Sigmoid colon (tissue), 7 donors: Measurements from ENCODE around the gene UST. TPM values are rescaled to one million over a fixed set of nuclear protein-coding genes. Genes with fewer than 3 reads are reported as not detected.

Experiments used
- DNase-seq: peaks from one replicate; pipeline ENCODE4 v3.0.0-alpha.2; 2019
- H3K27ac ChIP-seq, 4 donors: fragments of 200-600 bp; sonication (generic); one replicate each; pipeline ENCODE4 v1.5.1; 2016 to 2019; ENCODE audit warnings: mild to moderate bottlenecking in 1 of 4
- H3K27me3 ChIP-seq, 3 donors: fragments of 200-600 bp; sonication (generic); one replicate each; pipeline ENCODE4 v1.5.1; 2019; ENCODE audit warnings: mild to moderate bottlenecking in 1 of 3
- H3K36me3 ChIP-seq, 4 donors: fragments of 200-600 bp; sonication (generic); one replicate each; pipeline ENCODE4 v1.5.1; 2016 to 2019
- H3K4me1 ChIP-seq, 4 donors: fragments of 200-600 bp; sonication (generic); one replicate each; pipeline ENCODE4 v1.5.1; 2017 to 2019
- H3K4me3 ChIP-seq, 4 donors: fragments of 200-600 bp; sonication (generic); one replicate each; pipeline ENCODE4 v1.5.1; 2017 to 2019; ENCODE audit warnings: mild to moderate bottlenecking in 2 of 4, moderate library complexity in 1 of 4
- H3K9me3 ChIP-seq, 4 donors: fragments of 200-600 bp in 3 of 4; sonication (generic) in 3 of 4; one replicate each; pipeline versions ENCODE4 v1.5.1 to v1.6.1; 2013 to 2019
- EP300 ChIP-seq, 4 donors: sonication (generic); formaldehyde crosslinking; IDR thresholded peaks; one replicate each; pipeline ENCODE4 v1.6.1; 2017; ENCODE audit warnings: antibody characterized with exemption in 4 of 4
- POLR2A ChIP-seq, 2 donors: fragments of 450-650 bp; IDR thresholded peaks; one replicate each; pipeline ENCODE4 v1.6.1; 2016; ENCODE audit warnings: antibody characterized with exemption in 2 of 2, mild to moderate bottlenecking in 2 of 2, moderate library complexity in 2 of 2
- POLR2AphosphoS5 ChIP-seq, 4 donors: sonication (generic); formaldehyde crosslinking; IDR thresholded peaks; one replicate each; pipeline ENCODE4 v1.6.1; 2017; ENCODE audit warnings: antibody characterized with exemption in 4 of 4
- WGBS, 2 donors: extraction: QIAGEN DNeasy Blood & Tissue Kit; methylation state at CpG; one replicate each; pipeline ENCODE4 v1.1.7; 2013; 5-methylcytosine and 5-hydroxymethylcytosine counted together
- intact Hi-C: fragments of 100-400 bp; cut with DNase I; formaldehyde crosslinking; loops from one replicate; pipeline ENCODE4 v1.15.1; 2023
- polyA plus RNA-seq, 3 donors: library from polyadenylated mRNA; stranded (reverse); fragments of 200-250 nt; gene quantifications; one replicate each; pipeline ENCODE4 v1.2.3, GENCODE V29; 2013
- total RNA-seq, 4 donors: library from RNA; depleted of rRNA; stranded (reverse); fragments of >200 nt; gene quantifications; one replicate each; pipeline ENCODE4 v1.1.0, GENCODE V29; 2016
- TF ChIP-seq, protein P1 (sequence below), 4 experiments: fragments of 450-650 bp in 3 of 4; fragments of 200-600 bp in 1 of 4; IDR thresholded peaks; one replicate each; pipeline ENCODE4 v1.5.1; 2016 to 2019; ENCODE audit warnings: antibody characterized with exemption in 4 of 4, mild to moderate bottlenecking in 3 of 4, moderate library complexity in 2 of 4
- donor health status: healthy with polysubstance abuse.
- donor health status: Bipolar disorder and iron deficiency.
- donor health status: healthy.

The UST gene
- total and polyA plus RNA-seq, 7 donors = 0.46 to 35.2 (median 21.8) TPM

DNA sequence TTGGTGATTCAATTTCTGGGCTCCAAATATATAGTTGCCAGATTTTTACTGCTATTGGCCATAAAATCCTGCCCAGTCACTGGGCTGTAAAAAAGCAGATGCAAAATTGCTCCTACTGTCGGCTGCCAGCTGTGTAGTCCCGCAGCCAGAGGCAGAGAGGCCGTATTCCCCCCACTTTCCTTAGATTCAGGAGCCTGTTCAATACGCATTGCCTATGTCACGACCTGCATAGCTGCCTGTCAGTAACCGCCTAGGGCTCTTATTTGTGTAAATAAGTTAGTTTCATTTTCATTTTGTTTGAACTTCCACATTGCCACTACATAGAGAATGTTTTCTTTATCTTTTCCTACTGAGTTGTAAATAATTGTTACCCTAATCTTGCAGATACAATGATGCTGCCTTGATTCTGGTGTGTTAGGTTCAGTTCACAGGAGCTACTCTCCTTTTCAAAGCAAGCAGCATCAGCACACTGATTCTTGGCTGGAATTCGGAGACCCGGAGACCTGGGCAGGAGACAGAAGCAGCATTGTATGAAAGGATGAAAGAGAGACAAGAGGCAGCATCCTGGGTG lies 46.0 kb upstream of the UST start:
- Histone ChIP-seq H3K27me3 (no peaks in the 10 kb centered on the region), H3K36me3 (no peaks in the 10 kb centered on the region), H3K27ac (peak overlapping the region in 3 of 4 donors; percentile 59 to 68 (median 67)), H3K4me1 (peaks cover 0 to 25% (median 18%) of the 10 kb centered on the region in 4 donors), H3K9me3 (no peaks in the 10 kb centered on the region), H3K4me3 (peak overlapping the region; percentile 4 to 43 (median 39))
- 6 to 20% methylated on average over 8 of the region's 8 CpGs for WGBS, 2 donors
- intact Hi-C loops = no loop called here
- TF ChIP-seq POLR2A (IDR thresholded peaks at IDR 0.05) (no peak), EP300 (IDR thresholded peaks at IDR 0.05) (no peak), POLR2AphosphoS5 (IDR thresholded peaks at IDR 0.05) (no peak)
- TF ChIP-seq, protein P1, sequence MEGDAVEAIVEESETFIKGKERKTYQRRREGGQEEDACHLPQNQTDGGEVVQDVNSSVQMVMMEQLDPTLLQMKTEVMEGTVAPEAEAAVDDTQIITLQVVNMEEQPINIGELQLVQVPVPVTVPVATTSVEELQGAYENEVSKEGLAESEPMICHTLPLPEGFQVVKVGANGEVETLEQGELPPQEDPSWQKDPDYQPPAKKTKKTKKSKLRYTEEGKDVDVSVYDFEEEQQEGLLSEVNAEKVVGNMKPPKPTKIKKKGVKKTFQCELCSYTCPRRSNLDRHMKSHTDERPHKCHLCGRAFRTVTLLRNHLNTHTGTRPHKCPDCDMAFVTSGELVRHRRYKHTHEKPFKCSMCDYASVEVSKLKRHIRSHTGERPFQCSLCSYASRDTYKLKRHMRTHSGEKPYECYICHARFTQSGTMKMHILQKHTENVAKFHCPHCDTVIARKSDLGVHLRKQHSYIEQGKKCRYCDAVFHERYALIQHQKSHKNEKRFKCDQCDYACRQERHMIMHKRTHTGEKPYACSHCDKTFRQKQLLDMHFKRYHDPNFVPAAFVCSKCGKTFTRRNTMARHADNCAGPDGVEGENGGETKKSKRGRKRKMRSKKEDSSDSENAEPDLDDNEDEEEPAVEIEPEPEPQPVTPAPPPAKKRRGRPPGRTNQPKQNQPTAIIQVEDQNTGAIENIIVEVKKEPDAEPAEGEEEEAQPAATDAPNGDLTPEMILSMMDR (IDR thresholded peaks at IDR 0.05) = no peak
- no peak for DNase-seq

DNA sequence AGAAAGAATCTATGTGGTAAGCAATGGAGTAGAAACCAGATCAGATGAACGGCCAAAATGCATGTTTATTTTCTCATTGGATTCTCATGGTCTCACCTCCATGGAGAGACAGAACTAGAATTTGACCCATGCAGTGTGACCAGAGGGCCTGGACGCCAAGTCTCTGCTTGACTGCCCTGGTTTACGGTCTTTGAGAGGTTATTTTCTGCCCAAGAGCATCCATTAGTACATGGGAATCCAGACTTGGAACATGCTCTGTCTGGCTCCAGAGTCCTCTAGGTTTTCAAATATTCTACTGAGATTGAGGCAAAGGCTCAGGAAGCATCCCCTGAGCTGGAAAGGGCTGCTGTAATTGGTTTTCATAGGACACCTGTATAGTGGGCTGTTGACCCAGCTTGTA lies 45.5 kb upstream of the UST start:
- Histone ChIP-seq H3K4me3 (peak overlapping the region in 1 of 4 donors; percentile 43), H3K4me1 (peaks cover 0 to 25% (median 18%) of the 10 kb centered on the region in 4 donors), H3K9me3 (no peaks in the 10 kb centered on the region), H3K36me3 (no peaks in the 10 kb centered on the region), H3K27me3 (no peaks in the 10 kb centered on the region), H3K27ac (peak overlapping the region in 3 of 4 donors; percentile 59 to 68 (median 67))
- intact Hi-C loops = no loop called here
- no peak for TF ChIP-seq EP300 (IDR thresholded peaks at IDR 0.05)
- TF ChIP-seq POLR2A (IDR thresholded peaks at IDR 0.05) = no peak
- TF ChIP-seq, protein P1 (IDR thresholded peaks at IDR 0.05) = no peak
- TF ChIP-seq POLR2AphosphoS5 (IDR thresholded peaks at IDR 0.05) = no peak
- 69 to 85% methylated on average over 3 of the region's 3 CpGs for WGBS, 2 donors
- DNase-seq = no peak

DNA sequence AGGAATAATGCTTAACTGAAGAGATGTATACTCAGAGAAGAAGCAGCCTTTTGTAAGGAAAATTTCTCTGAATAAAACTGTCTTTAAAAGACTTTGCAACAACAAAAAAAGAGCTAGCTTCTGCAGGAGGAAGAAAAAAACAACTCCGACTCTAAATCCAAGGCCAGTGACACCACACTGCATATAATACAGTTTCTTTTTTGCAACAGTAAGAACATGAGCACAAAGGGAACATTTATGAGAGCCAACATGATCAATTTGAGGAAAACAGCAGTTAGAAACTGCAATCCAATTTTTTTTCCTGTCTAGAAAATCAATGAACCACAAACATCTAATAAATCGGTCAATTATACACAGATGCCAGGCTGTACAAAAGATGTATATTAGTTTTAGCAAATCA lies 42.9 kb upstream of the UST start:
- 85 to 86% methylated on average over 2 of the region's 2 CpGs for WGBS, 2 donors
- Histone ChIP-seq H3K9me3 (no peaks in the 10 kb centered on the region), H3K4me1 (peaks cover 0 to 27% (median 20%) of the 10 kb centered on the region in 4 donors), H3K27me3 (no peaks in the 10 kb centered on the region), H3K4me3 (no peak overlapping the region), H3K36me3 (no peaks in the 10 kb centered on the region), H3K27ac (no peak overlapping the region)
- TF ChIP-seq POLR2A (IDR thresholded peaks at IDR 0.05) (no peak), POLR2AphosphoS5 (IDR thresholded peaks at IDR 0.05) (no peak), EP300 (IDR thresholded peaks at IDR 0.05) (no peak)
- TF ChIP-seq, protein P1 (IDR thresholded peaks at IDR 0.05) = no peak
- intact Hi-C loops = no loop called here
- DNase-seq = no peak

DNA sequence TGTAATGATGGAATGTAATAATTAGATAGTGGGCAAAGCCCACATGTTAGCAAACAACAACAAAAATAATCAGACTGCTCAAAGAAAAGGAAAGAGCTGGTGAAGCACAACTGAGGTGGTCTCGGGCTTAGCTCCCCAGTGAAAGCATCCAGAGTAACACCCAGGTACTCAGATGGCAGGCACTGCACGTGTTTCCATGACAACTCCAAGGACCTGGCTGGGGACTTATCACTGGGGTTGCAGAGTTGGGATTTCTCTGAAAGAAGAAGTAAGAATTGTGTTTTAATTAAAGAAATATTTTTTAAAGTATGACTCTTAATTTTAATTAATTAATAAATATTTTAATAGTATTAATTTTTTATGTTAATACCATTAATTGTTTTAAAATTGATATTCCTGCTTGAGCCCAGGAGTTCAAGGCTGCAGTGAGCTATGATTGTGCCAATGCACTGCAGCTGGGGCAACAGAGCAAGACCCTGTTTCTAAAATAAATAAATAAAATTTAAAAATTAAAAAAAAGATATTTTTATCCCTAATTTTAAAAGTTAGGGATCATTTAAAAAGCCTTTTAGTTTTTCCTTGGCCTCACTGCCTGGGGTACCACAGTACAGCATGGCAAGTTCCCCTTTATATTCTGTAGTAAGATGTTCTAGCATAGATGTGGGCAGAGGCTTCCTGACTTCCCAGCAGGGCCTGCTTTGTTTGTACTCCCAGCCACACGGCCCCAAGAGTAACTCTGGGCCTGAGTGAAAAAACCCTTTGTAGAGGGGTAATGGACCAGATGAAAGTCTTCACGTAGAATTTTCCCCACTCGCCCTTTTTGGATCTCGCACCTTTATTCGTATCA lies 42.2 kb upstream of the UST start:
- DNase-seq = no peak
- no peak for TF ChIP-seq POLR2A (IDR thresholded peaks at IDR 0.05)
- WGBS, 2 donors = 77 to 85% methylated on average over 7 of the region's 7 CpGs
- Histone ChIP-seq H3K36me3 (no peaks in the 10 kb centered on the region), H3K4me1 (peaks cover 0 to 29% (median 22%) of the 10 kb centered on the region in 4 donors), H3K4me3 (no peak overlapping the region), H3K27ac (no peak overlapping the region), H3K9me3 (no peaks in the 10 kb centered on the region), H3K27me3 (no peaks in the 10 kb centered on the region)
- intact Hi-C loops = no loop called here

DNA sequence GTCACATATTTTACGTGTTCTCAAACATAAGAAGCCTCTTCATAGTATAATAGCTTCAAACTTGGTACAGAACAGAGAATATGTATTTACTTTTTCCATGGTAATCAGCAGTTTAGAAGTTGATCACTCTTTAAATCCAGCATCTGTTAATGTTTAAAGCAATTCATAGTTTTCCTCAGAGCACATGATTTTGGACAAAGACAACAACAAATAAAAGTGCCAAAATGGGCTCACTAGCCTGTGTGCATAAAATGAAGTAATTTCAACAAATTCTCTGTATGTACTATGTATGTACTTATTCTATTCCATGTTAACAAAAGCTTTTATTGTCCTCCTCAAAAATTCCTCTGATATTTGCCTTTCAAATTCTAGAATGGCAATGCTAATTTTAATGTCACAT lies 38.1 kb upstream of the UST start:
- Histone ChIP-seq H3K36me3 (no peaks in the 10 kb centered on the region), H3K9me3 (no peaks in the 10 kb centered on the region), H3K4me1 (peaks cover 0 to 15% (median 6%) of the 10 kb centered on the region in 4 donors), H3K27me3 (no peaks in the 10 kb centered on the region), H3K4me3 (no peak overlapping the region), H3K27ac (no peak overlapping the region)
- intact Hi-C loops = no loop called here
- 78 to 83% methylated on average over 1 of the region's 1 CpG for WGBS, 2 donors
- no peak for TF ChIP-seq POLR2A (IDR thresholded peaks at IDR 0.05)
- TF ChIP-seq, protein P1 (IDR thresholded peaks at IDR 0.05) = no peak
- TF ChIP-seq EP300 (IDR thresholded peaks at IDR 0.05) = no peak
- TF ChIP-seq POLR2AphosphoS5 (IDR thresholded peaks at IDR 0.05) = no peak
- DNase-seq = no peak
